Neutrophil (primary cell): ENCODE data around the gene METAP1.

Experiments used
- H3K27ac ChIP-seq: fragments of 200-600 bp; sonication (generic); 2 replicates; pipeline ENCODE4 v1.5.1; 2016; ENCODE audit warnings: mild to moderate bottlenecking, moderate library complexity
- H3K27me3 ChIP-seq: fragments of 200-600 bp; sonication (generic); 2 replicates; pipeline ENCODE4 v1.6.0; 2016; ENCODE audit warnings: mild to moderate bottlenecking
- H3K36me3 ChIP-seq: fragments of 200-600 bp; sonication (generic); 2 replicates; pipeline ENCODE4 v1.5.1; 2017
- H3K4me1 ChIP-seq, 2 experiments: fragments of 200-600 bp in 1 of 2; sonication (generic) in 1 of 2; 1 replicate in 1 of 2; 2 replicates in 1 of 2; pipeline versions ENCODE4 v1.5.1 to v1.6.1; 2013 to 2016; ENCODE audit warnings: low read depth in 1 of 2, low read length in 1 of 2, mild to moderate bottlenecking in 1 of 2, moderate library complexity in 1 of 2; ENCODE audit not compliant: control insufficient read depth in 1 of 2, insufficient read depth in 1 of 2
- H3K4me3 ChIP-seq, 2 experiments: fragments of 200-600 bp in 1 of 2; sonication (generic) in 1 of 2; 1 replicate in 1 of 2; 2 replicates in 1 of 2; pipeline ENCODE4 v1.5.1; 2013 to 2016; ENCODE audit warnings: low read depth in 1 of 2, low read length in 1 of 2, mild to moderate bottlenecking in 1 of 2, moderate library complexity in 1 of 2
- H3K9me3 ChIP-seq: fragments of 200-600 bp; sonication (generic); 2 replicates; pipeline ENCODE4 v1.5.1; 2016
- CTCF ChIP-seq: fragments of 200-600 bp; sonication (generic); IDR thresholded peaks from 2 replicates; pipeline ENCODE4 v1.5.1; 2016; ENCODE audit warnings: antibody characterized with exemption

Gene METAP1

GRCh38 chr4:99071159-99071558 lies 75.6 kb downstream of the METAP1 start:
- no peak overlapping the region for H3K27ac ChIP-seq
- H3K27me3 ChIP-seq: no peaks in the 10 kb centered on the region
- no peak for TF ChIP-seq CTCF
- H3K4me3 ChIP-seq: no peak overlapping the region
- peaks cover 33% of the 10 kb centered on the region for H3K36me3 ChIP-seq
- H3K4me1 ChIP-seq: peaks cover 5% of the 10 kb centered on the region in 2 experiments
- H3K9me3 ChIP-seq: no peaks in the 10 kb centered on the region

- Histone ChIP-seq H3K9me3 (no peaks in the 10 kb centered on the region), H3K4me3 (no peak overlapping the region), H3K27me3 (no peaks in the 10 kb centered on the region), H3K4me1 (peaks cover 5% of the 10 kb centered on the region in 2 experiments), H3K36me3 (peaks cover 38% of the 10 kb centered on the region), H3K27ac (no peak overlapping the region)
- TF ChIP-seq CTCF: no peak
These were observed 79.3 kb downstream of the METAP1 start for GRCh38 chr4:99074816-99075215.

GRCh38 chr4:99076292-99076976 lies 80.9 kb downstream of the METAP1 start:
- no peak overlapping the region for H3K4me3 ChIP-seq
- peaks cover 36% of the 10 kb centered on the region for H3K36me3 ChIP-seq
- H3K27me3 ChIP-seq: no peaks in the 10 kb centered on the region
- no peaks in the 10 kb centered on the region for H3K9me3 ChIP-seq
- no peak overlapping the region for H3K27ac ChIP-seq
- H3K4me1 ChIP-seq: peaks cover 5% of the 10 kb centered on the region in 2 experiments
- no peak for TF ChIP-seq CTCF

DNA sequence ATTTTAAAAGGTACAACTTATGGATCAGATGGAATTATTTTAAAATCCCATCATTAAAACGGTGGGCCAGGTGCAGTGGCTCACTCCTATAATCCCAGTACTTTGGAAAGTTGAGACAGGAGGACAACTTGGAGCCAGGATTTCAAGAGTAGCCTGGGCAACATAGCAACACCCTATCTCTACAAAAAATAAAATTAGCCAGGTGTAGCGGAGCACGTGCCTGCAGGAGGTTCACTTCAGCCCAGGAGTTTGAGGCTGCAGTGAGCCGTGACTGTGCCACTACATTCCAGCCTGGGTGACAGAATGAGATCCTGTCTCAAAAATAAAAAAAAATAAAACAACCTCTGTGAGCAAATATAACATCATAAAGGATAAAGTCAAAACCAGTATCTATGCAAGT lies 81.7 kb downstream of the METAP1 start:
- Histone ChIP-seq H3K27me3 (no peaks in the 10 kb centered on the region), H3K9me3 (no peaks in the 10 kb centered on the region), H3K27ac (no peak overlapping the region), H3K36me3 (peaks cover 36% of the 10 kb centered on the region), H3K4me1 (peaks cover 5% of the 10 kb centered on the region in 2 experiments), H3K4me3 (no peak overlapping the region)
- no peak for TF ChIP-seq CTCF

GRCh38 chr4:99078336-99078735 lies 82.8 kb downstream of the METAP1 start:
- H3K27me3 ChIP-seq: no peaks in the 10 kb centered on the region
- H3K9me3 ChIP-seq: no peaks in the 10 kb centered on the region
- H3K27ac ChIP-seq: no peak overlapping the region
- H3K4me1 ChIP-seq: peaks cover 5% of the 10 kb centered on the region in 2 experiments
- H3K36me3 ChIP-seq: peaks cover 43% of the 10 kb centered on the region
- H3K4me3 ChIP-seq: no peak overlapping the region
- no peak for TF ChIP-seq CTCF
